Measurements from ENCODE around the gene SNRPA. TPM values are rescaled to one million over a fixed set of nuclear protein-coding genes. Genes with fewer than 3 reads are reported as not detected.

The SNRPA gene
- total and polyA plus RNA-seq, 2 of the 4 experiments (the other 2 are of a cell fraction) = 30.3 to 81.3 TPM

DNA sequence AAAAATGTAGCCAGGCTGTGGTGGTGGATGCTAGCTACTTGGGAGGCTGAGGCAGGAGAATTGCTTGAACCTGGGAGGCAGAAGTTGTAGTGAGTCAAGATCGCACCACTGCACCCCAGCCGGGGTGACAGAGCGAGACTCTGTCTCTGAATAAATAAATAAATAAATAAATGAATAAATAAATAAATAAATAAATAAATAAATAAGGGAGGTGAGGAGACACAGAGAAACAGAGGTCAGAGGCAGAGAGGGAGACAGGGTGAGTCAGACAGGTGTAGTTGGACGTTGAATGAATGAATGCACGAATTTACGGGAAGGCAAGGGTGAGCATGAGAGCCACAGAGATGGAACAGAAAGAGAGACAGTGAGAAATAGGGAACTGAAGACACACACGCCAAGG, 30.1 kb downstream of the SNRPA start:
- no peak overlapping the region for H2BK15ac ChIP-seq (ENCODE audit: low read depth, low read length)
- dilution Hi-C loops (cut with HindIII; ENCODE audit: low sequenced_read_pairs, unreplicated experiment) = no loop called here

More for the DNA sequence above, 30.1 kb downstream of the SNRPA start:
- Histone ChIP-seq H3K27me3 (ENCODE audit: control insufficient read depth, insufficient read depth, low read length) (no peaks in the 10 kb centered on the region), H3K23ac (ENCODE audit: low read depth, low read length) (no peak overlapping the region), H3K9me3 (ENCODE audit: control insufficient read depth, insufficient read depth, low read length) (no peaks in the 10 kb centered on the region), H3K79me1 (ENCODE audit: low read depth in 1 of 2, low read length in 2 of 2) (peaks cover 8 to 18% of the 10 kb centered on the region in 2 experiments; a peak in 3 of 4 replicates), H3K4ac (ENCODE audit: low read depth, low read length) (no peak overlapping the region), H3K27ac (ENCODE audit: insufficient read depth, low read length) (no peak overlapping the region), H4K20me1 (ENCODE audit: insufficient read depth, low read length) (peaks cover 9% of the 10 kb centered on the region; the same call in 1 of the 2 replicates), H2AK5ac (ENCODE audit: low read depth, low read length) (no peak overlapping the region), H3K9me1 (ENCODE audit: insufficient read depth, low read length) (peaks cover 10% of the 10 kb centered on the region), H3K4me1 (ENCODE audit: control insufficient read depth, insufficient read depth, low read length) (peaks cover 6% of the 10 kb centered on the region), H3K56ac (ENCODE audit: extremely low read depth, insufficient read depth, low read length) (no peak overlapping the region), H2BK120ac (ENCODE audit: low read depth, low read length) (no peak overlapping the region), H3K36me3 (ENCODE audit: control insufficient read depth, insufficient read depth, low read length) (peaks cover 2% of the 10 kb centered on the region), H2AK9ac (replicated peaks; ENCODE audit: low read depth, low read length, poor library complexity) (no peak overlapping the region), H3K14ac (replicated peaks; ENCODE audit: low read depth, low read length) (no peak overlapping the region), H3K9ac (ENCODE audit: low read depth, low read length) (no peak overlapping the region), H2BK5ac (ENCODE audit: low read depth, low read length, poor library complexity, severe bottlenecking) (no peak overlapping the region), H2AFZ (replicated peaks; ENCODE audit: low read length, poor library complexity) (no peak overlapping the region), H2BK20ac (ENCODE audit: low read depth, low read length) (no peak overlapping the region), H3K4me3 (ENCODE audit: insufficient read depth, low read depth, low read length) (no peak overlapping the region), H4K5ac (ENCODE audit: low read depth, low read length) (no peak overlapping the region), H4K8ac (ENCODE audit: low read depth in 2 of 2, low read length in 2 of 2) (no peak overlapping the region), H4K91ac (ENCODE audit: insufficient read depth, low read depth, low read length) (no peak overlapping the region), H3K18ac (ENCODE audit: low read depth, low read length) (no peak overlapping the region), H3K4me2 (ENCODE audit: low read depth, low read length) (no peak overlapping the region)
- no peak for DNase-seq
- WGBS, 2 experiments (ENCODE audit: extremely low coverage in 2 of 2, insufficient read length in 1 of 2) = 96% methylated on average over 3 of the region's 7 CpGs; no CpG with 5 or more reads in 1 of the 2 experiments
- ChIA-PET CTCF (no interaction called here), POLR2A (ENCODE audit: unreplicated experiment) (no interaction called here)
- TF ChIP-seq, protein P1, sequence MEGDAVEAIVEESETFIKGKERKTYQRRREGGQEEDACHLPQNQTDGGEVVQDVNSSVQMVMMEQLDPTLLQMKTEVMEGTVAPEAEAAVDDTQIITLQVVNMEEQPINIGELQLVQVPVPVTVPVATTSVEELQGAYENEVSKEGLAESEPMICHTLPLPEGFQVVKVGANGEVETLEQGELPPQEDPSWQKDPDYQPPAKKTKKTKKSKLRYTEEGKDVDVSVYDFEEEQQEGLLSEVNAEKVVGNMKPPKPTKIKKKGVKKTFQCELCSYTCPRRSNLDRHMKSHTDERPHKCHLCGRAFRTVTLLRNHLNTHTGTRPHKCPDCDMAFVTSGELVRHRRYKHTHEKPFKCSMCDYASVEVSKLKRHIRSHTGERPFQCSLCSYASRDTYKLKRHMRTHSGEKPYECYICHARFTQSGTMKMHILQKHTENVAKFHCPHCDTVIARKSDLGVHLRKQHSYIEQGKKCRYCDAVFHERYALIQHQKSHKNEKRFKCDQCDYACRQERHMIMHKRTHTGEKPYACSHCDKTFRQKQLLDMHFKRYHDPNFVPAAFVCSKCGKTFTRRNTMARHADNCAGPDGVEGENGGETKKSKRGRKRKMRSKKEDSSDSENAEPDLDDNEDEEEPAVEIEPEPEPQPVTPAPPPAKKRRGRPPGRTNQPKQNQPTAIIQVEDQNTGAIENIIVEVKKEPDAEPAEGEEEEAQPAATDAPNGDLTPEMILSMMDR (conservative IDR thresholded peaks at IDR 0.05; ENCODE audit: low read depth, low read length) = no peak
- no peak for TF ChIP-seq MXI1 (IDR thresholded peaks at IDR 0.05; ENCODE audit: borderline replicate concordance, low read depth, low read length)
- no peak for TF ChIP-seq SMC3 (IDR thresholded peaks at IDR 0.05; ENCODE audit: low read depth, low read length)
- TF ChIP-seq BHLHE40 (IDR thresholded peaks at IDR 0.05; ENCODE audit: low read depth, low read length) = no peak
- no peak for TF ChIP-seq RAD21 (IDR thresholded peaks at IDR 0.05; ENCODE audit: low read length)
- intact Hi-C loops (cut with micrococcal nuclease) (no loop called here), in situ Hi-C loops (cut with MboI; ENCODE audit: low sequenced_read_pairs) (no loop called here)
- no TSS peak for BruUV-seq (replicated peaks)
- no peak for ATAC-seq (ENCODE audit: low read depth)
